NB4 (cell line): ENCODE data around the gene AGPS.

ENCODE experiments used
- DNase-seq: peaks from one replicate; pipeline ENCODE4 v3.0.0; 2010; ENCODE audit warnings: low read depth
- H3K4me3 ChIP-seq: one replicate; pipeline ENCODE4 v1.5.1; 2011; ENCODE audit warnings: mild to moderate bottlenecking, low read depth, low read length, moderate library complexity
- CTCF ChIP-seq: IDR thresholded peaks from one replicate; pipeline ENCODE4 v1.5.1; 2012; ENCODE audit warnings: low read depth, low read length
- MAX ChIP-seq: IDR thresholded peaks from 2 replicates; pipeline ENCODE4 v1.6.1; 2011; ENCODE audit warnings: low read depth, low read length
- MYC ChIP-seq: IDR thresholded peaks from 2 replicates; pipeline ENCODE4 v1.6.1; 2011; ENCODE audit warnings: low read depth, low read length
- POLR2A ChIP-seq: IDR thresholded peaks from 2 replicates; pipeline ENCODE4 v1.6.1; 2011; ENCODE audit warnings: mild to moderate bottlenecking; ENCODE audit not compliant: insufficient read length; ENCODE audit errors: extremely low read depth

The AGPS gene

GRCh38 chr2:177392373-177393202 lies at the start of gene AGPS:
Gene AGPS, plus strand, starts transcription at chr2:177392773. Its CDS starts 17 bp downstream, at chr2:177392790.
- TF ChIP-seq POLR2A (no peak), MAX (peak; percentile 93), MYC (peak; percentile 96)
- DNase-seq, result peak; percentile 92
- H3K4me3 ChIP-seq, result peak within 1 kb of the TSS; percentile 94

DNA sequence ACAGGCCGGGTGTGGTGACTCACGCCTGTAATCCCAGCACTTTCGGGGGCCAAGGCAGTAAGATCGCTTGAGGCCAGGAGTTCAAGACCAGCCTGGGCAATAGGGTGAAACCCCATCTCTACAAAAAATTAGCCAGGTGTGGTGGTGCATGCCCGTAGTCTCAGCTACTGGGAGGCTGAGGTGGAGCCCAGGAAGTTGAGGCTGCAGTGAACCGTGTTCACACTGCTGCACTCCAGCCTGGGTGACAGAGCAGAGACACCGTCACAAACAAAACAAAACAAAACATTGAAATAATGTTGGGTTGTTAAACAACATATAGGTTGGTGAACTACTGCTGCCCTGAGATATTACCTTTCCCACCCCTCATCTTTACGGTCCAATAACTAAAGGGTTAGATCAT lies 48.8 kb upstream of the AGPS start:
- TF ChIP-seq MYC (no peak), POLR2A (no peak), MAX (no peak), CTCF (no peak)
- H3K4me3 ChIP-seq, result no peak overlapping the region
- DNase-seq, result no peak

GRCh38 chr2:177344316-177344715 lies 48.3 kb upstream of the AGPS start:
- no peak for DNase-seq
- no peak overlapping the region for H3K4me3 ChIP-seq
- TF ChIP-seq CTCF (no peak), POLR2A (no peak), MYC (no peak), MAX (no peak)

GRCh38 chr2:177346192-177346591 lies 46.4 kb upstream of the AGPS start:
- no peak for DNase-seq
- TF ChIP-seq MYC (no peak), POLR2A (no peak), MAX (no peak), CTCF (no peak)
- no peak overlapping the region for H3K4me3 ChIP-seq

DNA sequence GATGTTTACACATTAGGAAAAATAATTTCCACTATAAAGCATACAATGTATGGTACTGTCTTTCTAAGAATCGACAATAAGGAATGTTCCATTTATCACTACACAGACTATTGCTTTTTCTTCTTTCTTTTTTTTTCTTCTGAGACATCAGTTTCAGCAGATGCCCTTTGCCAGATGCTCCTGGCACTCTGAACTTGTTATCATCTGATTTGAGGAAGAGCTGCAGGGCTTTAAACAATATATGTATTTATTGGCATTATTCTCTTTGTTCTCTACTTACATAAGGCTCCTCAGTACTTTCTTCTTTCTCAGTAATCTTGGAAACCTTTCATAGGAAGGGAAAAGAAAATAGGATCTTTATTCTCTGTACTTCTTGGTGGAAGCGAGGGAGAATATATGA lies 45.0 kb upstream of the AGPS start:
- TF ChIP-seq MYC, result no peak
- TF ChIP-seq CTCF, result no peak
- no peak for TF ChIP-seq MAX
- TF ChIP-seq POLR2A, result no peak
- no peak overlapping the region for H3K4me3 ChIP-seq
- DNase-seq, result no peak

- no peak for DNase-seq
- TF ChIP-seq MAX (no peak), CTCF (no peak), MYC (no peak), POLR2A (no peak)
- H3K4me3 ChIP-seq, result no peak overlapping the region
Observed at GRCh38 chr2:177348118-177348654, 44.4 kb upstream of the AGPS start.
